ENCODE data around the gene UBA3.

Gene UBA3

GRCh38 chr3:69065318-69065964 is 14.7 kb downstream of the UBA3 start:
- DNase-seq = no peak

- no peak for DNase-seq
Measured at GRCh38 chr3:69063636-69064035, 16.5 kb downstream of the UBA3 start.

- no peak for DNase-seq
Measured at GRCh38 chr3:69059688-69060087, 20.5 kb downstream of the UBA3 start.

GRCh38 chr3:69058947-69059224 is 21.3 kb downstream of the UBA3 start:
- no peak for DNase-seq

- DNase-seq = no peak
Measured at GRCh38 chr3:69058180-69058946, 21.8 kb downstream of the UBA3 start.

- no peak for DNase-seq
Measured at GRCh38 chr3:69052472-69052898, 27.7 kb downstream of the UBA3 start.

GRCh38 chr3:69051756-69052471 is 28.3 kb downstream of the UBA3 start, which contains the start of gene TMF1:
TMF1 (minus strand) TSS chr3:69052333; CDS start chr3:69052086, 247 bp downstream.
- peak; percentile 98 for DNase-seq

- DNase-seq = no peak
Measured at GRCh38 chr3:69048990-69049389, 31.2 kb downstream of the UBA3 start.

GRCh38 chr3:69044608-69045007 is 35.6 kb downstream of the UBA3 start:
- no peak for DNase-seq

- no peak for DNase-seq
Measured at GRCh38 chr3:69033470-69033869, 46.7 kb downstream of the UBA3 start.

- DNase-seq = no peak
Measured at GRCh38 chr3:69032737-69033136, 47.4 kb downstream of the UBA3 start.

- no peak for DNase-seq
Measured at GRCh38 chr3:69032142-69032541, 48.0 kb downstream of the UBA3 start.

GRCh38 chr3:69031635-69032034 is 48.5 kb downstream of the UBA3 start:
- DNase-seq = no peak

- no peak for DNase-seq
Measured at GRCh38 chr3:69020857-69021256, 59.3 kb downstream of the UBA3 start.

GRCh38 chr3:69020424-69020823 is 59.7 kb downstream of the UBA3 start:
- DNase-seq = no peak

- no peak for DNase-seq
Measured at GRCh38 chr3:69016901-69017300, 63.3 kb downstream of the UBA3 start.

GRCh38 chr3:69016102-69016501 is 64.1 kb downstream of the UBA3 start:
- DNase-seq = no peak

- no peak for DNase-seq
Measured at GRCh38 chr3:69014022-69014580, 66.1 kb downstream of the UBA3 start.

GRCh38 chr3:69013253-69014021 is 66.7 kb downstream of the UBA3 start, which contains the start of gene EOGT:
EOGT (minus strand) TSS chr3:69013684; CDS start chr3:69009846, 3,838 bp downstream.
- DNase-seq = peak; percentile 91

- peak; percentile 72 for DNase-seq
Measured at GRCh38 chr3:69012800-69013252, 67.3 kb downstream of the UBA3 start.

- peak; percentile 63 for DNase-seq
Measured at GRCh38 chr3:69012100-69012799, 67.9 kb downstream of the UBA3 start.

Measured in left hindlimb (tissue), 1 donor.